Loucy (cell line): Measurements from ENCODE around the gene UFSP1.
"Not testable (repeated sequence)": the region's sequence is repeated elsewhere in the genome, so short reads cannot be mapped to it uniquely, and the experiment has no call there.

Source experiments
- H2AFZ ChIP-seq: fragments of 200-600 bp; sonication (generic); 2 replicates; pipeline ENCODE4 v1.6.0; 2016; ENCODE audit warnings: antibody characterized with exemption, mild to moderate bottlenecking, low read length, moderate library complexity
- H3F3A ChIP-seq: fragments of 200-600 bp; 2 replicates; pipeline ENCODE4 v1.6.0; 2016; ENCODE audit warnings: antibody characterized with exemption, low read depth, mild to moderate bottlenecking
- H3K27me3 ChIP-seq: fragments of 200-600 bp; sonication (generic); 2 replicates; pipeline ENCODE4 v1.6.1; 2014; ENCODE audit warnings: low read length, mild to moderate bottlenecking; ENCODE audit not compliant: insufficient read depth, poor library complexity, severe bottlenecking
- H3K36me3 ChIP-seq: fragments of 200-600 bp; sonication (generic); 2 replicates; pipeline ENCODE4 v1.6.1; 2016; ENCODE audit warnings: low read length; ENCODE audit not compliant: insufficient read depth
- H3K4me1 ChIP-seq: fragments of 200-600 bp; sonication (generic); 2 replicates; pipeline ENCODE4 v1.5.1; 2014; ENCODE audit warnings: low read length, mild to moderate bottlenecking; ENCODE audit not compliant: insufficient read depth, poor library complexity, severe bottlenecking
- H3K4me2 ChIP-seq: fragments of 200-600 bp; sonication (generic); 2 replicates; pipeline ENCODE4 v1.6.0; 2014; ENCODE audit warnings: antibody characterized with exemption, low read length, low read depth, mild to moderate bottlenecking; ENCODE audit not compliant: poor library complexity, severe bottlenecking
- H3K4me3 ChIP-seq: fragments of 200-600 bp; sonication (generic); 2 replicates; pipeline ENCODE4 v1.5.1; 2014; ENCODE audit warnings: low read length, mild to moderate bottlenecking, mixed read lengths; ENCODE audit not compliant: poor library complexity, severe bottlenecking
- H3K79me2 ChIP-seq: fragments of 200-600 bp; sonication (generic); 2 replicates; pipeline ENCODE4 v1.6.1; 2014; ENCODE audit warnings: low read length; ENCODE audit not compliant: insufficient read depth
- H3K9ac ChIP-seq: fragments of 200-600 bp; sonication (generic); 2 replicates; pipeline ENCODE4 v1.6.0; 2014; ENCODE audit warnings: mild to moderate bottlenecking, low read depth, low read length, moderate library complexity; ENCODE audit not compliant: poor library complexity, severe bottlenecking
- H3K9me2 ChIP-seq: fragments of 200-600 bp; sonication (generic); replicated peaks from 2 replicates; pipeline ENCODE4 v1.6.1; 2016; ENCODE audit warnings: low read depth, low read length, mixed read lengths
- H3K9me3 ChIP-seq: fragments of 200-600 bp; sonication (generic); 2 replicates; pipeline ENCODE4 v1.6.1; 2014; ENCODE audit warnings: mild to moderate bottlenecking, antibody characterized with exemption, low read length, low read depth; ENCODE audit not compliant: insufficient read depth
- H4K20me1 ChIP-seq: fragments of 200-600 bp; sonication (generic); 2 replicates; pipeline ENCODE4 v1.6.0; 2014; ENCODE audit warnings: antibody characterized with exemption, low read length, mild to moderate bottlenecking; ENCODE audit not compliant: insufficient read depth, poor library complexity, severe bottlenecking
- EZH2phosphoT487 ChIP-seq: fragments of 200-600 bp; IDR thresholded peaks from 2 replicates; pipeline ENCODE4 v1.6.1; 2018; ENCODE audit warnings: antibody characterized with exemption, mild to moderate bottlenecking, moderate library complexity, borderline replicate concordance
- TF ChIP-seq, protein P1 (sequence below): fragments of 200-600 bp; sonication (generic); conservative IDR thresholded peaks from 2 replicates; pipeline ENCODE4 v1.5.1; 2014; ENCODE audit warnings: mild to moderate bottlenecking, antibody characterized with exemption, low read length

UFSP1 gene

GRCh38 chr7:100914879-100915447 is 25.4 kb upstream of the UFSP1 start:
- no peak overlapping the region for H3K4me2 ChIP-seq
- H3K4me3 ChIP-seq = no peak overlapping the region
- no peaks in the 10 kb centered on the region for H3K27me3 ChIP-seq
- H3K79me2 ChIP-seq = no peaks in the 10 kb centered on the region
- no peaks in the 10 kb centered on the region for H3K9me2 ChIP-seq
- H3K4me1 ChIP-seq = no peaks in the 10 kb centered on the region
- H3K36me3 ChIP-seq = no peaks in the 10 kb centered on the region
- H3F3A ChIP-seq = no peaks in the 10 kb centered on the region
- H3K9me3 ChIP-seq = no peaks in the 10 kb centered on the region
- no peak overlapping the region for H3K9ac ChIP-seq
- H4K20me1 ChIP-seq = no peaks in the 10 kb centered on the region
- no peak overlapping the region for H2AFZ ChIP-seq
- TF ChIP-seq, protein P1, sequence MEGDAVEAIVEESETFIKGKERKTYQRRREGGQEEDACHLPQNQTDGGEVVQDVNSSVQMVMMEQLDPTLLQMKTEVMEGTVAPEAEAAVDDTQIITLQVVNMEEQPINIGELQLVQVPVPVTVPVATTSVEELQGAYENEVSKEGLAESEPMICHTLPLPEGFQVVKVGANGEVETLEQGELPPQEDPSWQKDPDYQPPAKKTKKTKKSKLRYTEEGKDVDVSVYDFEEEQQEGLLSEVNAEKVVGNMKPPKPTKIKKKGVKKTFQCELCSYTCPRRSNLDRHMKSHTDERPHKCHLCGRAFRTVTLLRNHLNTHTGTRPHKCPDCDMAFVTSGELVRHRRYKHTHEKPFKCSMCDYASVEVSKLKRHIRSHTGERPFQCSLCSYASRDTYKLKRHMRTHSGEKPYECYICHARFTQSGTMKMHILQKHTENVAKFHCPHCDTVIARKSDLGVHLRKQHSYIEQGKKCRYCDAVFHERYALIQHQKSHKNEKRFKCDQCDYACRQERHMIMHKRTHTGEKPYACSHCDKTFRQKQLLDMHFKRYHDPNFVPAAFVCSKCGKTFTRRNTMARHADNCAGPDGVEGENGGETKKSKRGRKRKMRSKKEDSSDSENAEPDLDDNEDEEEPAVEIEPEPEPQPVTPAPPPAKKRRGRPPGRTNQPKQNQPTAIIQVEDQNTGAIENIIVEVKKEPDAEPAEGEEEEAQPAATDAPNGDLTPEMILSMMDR = no peak
- TF ChIP-seq EZH2phosphoT487 = no peak

- Histone ChIP-seq H3K79me2 (no peaks in the 10 kb centered on the region), H3K4me3 (no peak overlapping the region), H3K9me2 (no peaks in the 10 kb centered on the region), H3K36me3 (no peaks in the 10 kb centered on the region), H3K9ac (no peak overlapping the region), H3K9me3 (no peaks in the 10 kb centered on the region), H4K20me1 (no peaks in the 10 kb centered on the region), H2AFZ (no peak overlapping the region), H3F3A (no peaks in the 10 kb centered on the region), H3K4me1 (no peaks in the 10 kb centered on the region), H3K27me3 (no peaks in the 10 kb centered on the region), H3K4me2 (no peak overlapping the region)
- TF ChIP-seq EZH2phosphoT487 = no peak
- TF ChIP-seq, protein P1 = no peak
These were observed 24.8 kb upstream of the UFSP1 start for GRCh38 chr7:100914208-100914878.

GRCh38 chr7:100911484-100911883 is 22.0 kb upstream of the UFSP1 start:
- H3K4me3 ChIP-seq = no peak overlapping the region
- H3F3A ChIP-seq = no peaks in the 10 kb centered on the region
- no peaks in the 10 kb centered on the region for H3K79me2 ChIP-seq
- no peak overlapping the region for H3K9ac ChIP-seq
- no peaks in the 10 kb centered on the region for H3K27me3 ChIP-seq
- TF ChIP-seq EZH2phosphoT487 = no peak
- TF ChIP-seq, protein P1 = no peak
- H2AFZ ChIP-seq = no peak overlapping the region
- H3K36me3 ChIP-seq = no peaks in the 10 kb centered on the region
- H4K20me1 ChIP-seq = no peaks in the 10 kb centered on the region
- H3K9me3 ChIP-seq = no peaks in the 10 kb centered on the region
- H3K4me2 ChIP-seq = no peak overlapping the region
- no peaks in the 10 kb centered on the region for H3K9me2 ChIP-seq
- no peaks in the 10 kb centered on the region for H3K4me1 ChIP-seq

- H3K36me3 ChIP-seq, H2AFZ ChIP-seq, H3K4me2 ChIP-seq, H3K9ac ChIP-seq, H3K4me1 ChIP-seq, H3K79me2 ChIP-seq, H3K9me3 ChIP-seq, H3F3A ChIP-seq, H3K9me2 ChIP-seq, H3K4me3 ChIP-seq, H4K20me1 ChIP-seq, H3K27me3 ChIP-seq: not testable (repeated sequence)
These were observed 20.9 kb upstream of the UFSP1 start for GRCh38 chr7:100910443-100910842.
